ENCODE results near the gene LIMS4.
"Not testable (repeated sequence)": the region's sequence is repeated elsewhere in the genome, so short reads cannot be mapped to it uniquely, and the experiment has no call there.

DNA sequence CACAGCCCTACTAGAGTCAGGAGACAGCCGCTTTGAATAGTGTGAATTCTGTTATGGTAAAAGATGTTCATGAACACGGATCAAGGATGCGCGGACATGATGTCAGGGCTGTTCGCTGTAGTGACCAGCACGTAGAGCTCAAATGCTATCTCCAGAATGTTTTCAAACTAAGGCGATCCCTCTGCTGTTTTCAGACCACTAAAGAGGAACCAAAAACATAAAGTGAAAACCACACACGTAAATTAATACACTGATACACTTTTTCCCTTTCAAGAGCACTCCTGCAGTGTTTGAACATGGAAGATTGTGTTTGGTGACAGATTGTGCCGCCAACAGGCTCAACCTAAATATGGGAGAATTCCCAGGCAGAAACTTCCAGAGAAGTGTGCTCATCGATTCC is 73.2 kb downstream of the LIMS4 start:
- TF ChIP-seq, protein P1, sequence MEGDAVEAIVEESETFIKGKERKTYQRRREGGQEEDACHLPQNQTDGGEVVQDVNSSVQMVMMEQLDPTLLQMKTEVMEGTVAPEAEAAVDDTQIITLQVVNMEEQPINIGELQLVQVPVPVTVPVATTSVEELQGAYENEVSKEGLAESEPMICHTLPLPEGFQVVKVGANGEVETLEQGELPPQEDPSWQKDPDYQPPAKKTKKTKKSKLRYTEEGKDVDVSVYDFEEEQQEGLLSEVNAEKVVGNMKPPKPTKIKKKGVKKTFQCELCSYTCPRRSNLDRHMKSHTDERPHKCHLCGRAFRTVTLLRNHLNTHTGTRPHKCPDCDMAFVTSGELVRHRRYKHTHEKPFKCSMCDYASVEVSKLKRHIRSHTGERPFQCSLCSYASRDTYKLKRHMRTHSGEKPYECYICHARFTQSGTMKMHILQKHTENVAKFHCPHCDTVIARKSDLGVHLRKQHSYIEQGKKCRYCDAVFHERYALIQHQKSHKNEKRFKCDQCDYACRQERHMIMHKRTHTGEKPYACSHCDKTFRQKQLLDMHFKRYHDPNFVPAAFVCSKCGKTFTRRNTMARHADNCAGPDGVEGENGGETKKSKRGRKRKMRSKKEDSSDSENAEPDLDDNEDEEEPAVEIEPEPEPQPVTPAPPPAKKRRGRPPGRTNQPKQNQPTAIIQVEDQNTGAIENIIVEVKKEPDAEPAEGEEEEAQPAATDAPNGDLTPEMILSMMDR (IDR thresholded peaks at IDR 0.05; ENCODE audit: low read depth, low read length) = not testable (repeated sequence)
- not testable (repeated sequence) for TF ChIP-seq MAX (IDR thresholded peaks at IDR 0.05; ENCODE audit: low read depth, low read length); POLR2A (IDR thresholded peaks at IDR 0.05; ENCODE audit: extremely low read depth, insufficient read length)

All from NB4 (cell line).